ENCODE results near the gene PRRT3. TPM values are rescaled to one million over a fixed set of nuclear protein-coding genes. Genes with fewer than 3 reads are reported as not detected.
A peak's percentile ranks its signal among the peaks of the same experiment; 100 is the strongest.

Gene PRRT3
- total and polyA plus RNA-seq, 9 of the 15 experiments (the other 6 are each of a cell fraction or from before 2014, with no cell fraction given) = 0.06 to 1.9 (median 1.2) TPM

DNA sequence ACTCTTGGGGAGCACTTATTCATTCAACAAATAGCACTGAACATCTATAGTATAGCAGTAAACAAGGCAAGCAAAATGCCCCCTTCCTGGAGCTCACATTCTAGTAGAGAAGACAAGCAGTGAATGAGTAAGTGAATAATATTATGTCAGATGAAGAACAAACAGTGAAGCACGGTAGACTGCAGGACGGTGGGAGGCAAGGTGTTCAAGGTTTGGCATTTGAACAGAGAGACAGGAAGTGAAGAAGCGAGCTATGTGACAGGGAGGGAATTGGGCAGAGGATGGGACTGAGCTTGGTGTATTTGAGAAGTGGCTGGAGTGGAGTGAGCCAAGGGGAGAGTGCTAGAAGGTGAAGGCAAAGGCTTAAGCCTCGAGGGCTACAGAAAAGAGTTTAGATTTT, 17.2 kb downstream of the PRRT3 start:
- TF ChIP-seq STAG1 (CRISPR knock-in tag; IDR thresholded peaks at IDR 0.05; ENCODE audit: borderline replicate concordance) (no peak), ZNF184 (CRISPR knock-in tag; IDR thresholded peaks at IDR 0.05) (no peak), ARHGAP35 (IDR thresholded peaks at IDR 0.05; ENCODE audit: partially characterized antibody) (peak; percentile 13), SPI1 (IDR thresholded peaks at IDR 0.05; ENCODE audit: borderline replicate concordance, low read depth, low read length) (0 out of 2 replicates have a peak, but pooled peaks have one; percentile 4)
- TF ChIP-seq, protein P1, sequence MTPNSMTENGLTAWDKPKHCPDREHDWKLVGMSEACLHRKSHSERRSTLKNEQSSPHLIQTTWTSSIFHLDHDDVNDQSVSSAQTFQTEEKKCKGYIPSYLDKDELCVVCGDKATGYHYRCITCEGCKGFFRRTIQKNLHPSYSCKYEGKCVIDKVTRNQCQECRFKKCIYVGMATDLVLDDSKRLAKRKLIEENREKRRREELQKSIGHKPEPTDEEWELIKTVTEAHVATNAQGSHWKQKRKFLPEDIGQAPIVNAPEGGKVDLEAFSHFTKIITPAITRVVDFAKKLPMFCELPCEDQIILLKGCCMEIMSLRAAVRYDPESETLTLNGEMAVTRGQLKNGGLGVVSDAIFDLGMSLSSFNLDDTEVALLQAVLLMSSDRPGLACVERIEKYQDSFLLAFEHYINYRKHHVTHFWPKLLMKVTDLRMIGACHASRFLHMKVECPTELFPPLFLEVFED (CRISPR knock-in tag; conservative IDR thresholded peaks at IDR 0.05) = 0 out of 2 replicates have a peak, but pooled peaks have one; percentile 9
- TF ChIP-seq, protein P2, sequence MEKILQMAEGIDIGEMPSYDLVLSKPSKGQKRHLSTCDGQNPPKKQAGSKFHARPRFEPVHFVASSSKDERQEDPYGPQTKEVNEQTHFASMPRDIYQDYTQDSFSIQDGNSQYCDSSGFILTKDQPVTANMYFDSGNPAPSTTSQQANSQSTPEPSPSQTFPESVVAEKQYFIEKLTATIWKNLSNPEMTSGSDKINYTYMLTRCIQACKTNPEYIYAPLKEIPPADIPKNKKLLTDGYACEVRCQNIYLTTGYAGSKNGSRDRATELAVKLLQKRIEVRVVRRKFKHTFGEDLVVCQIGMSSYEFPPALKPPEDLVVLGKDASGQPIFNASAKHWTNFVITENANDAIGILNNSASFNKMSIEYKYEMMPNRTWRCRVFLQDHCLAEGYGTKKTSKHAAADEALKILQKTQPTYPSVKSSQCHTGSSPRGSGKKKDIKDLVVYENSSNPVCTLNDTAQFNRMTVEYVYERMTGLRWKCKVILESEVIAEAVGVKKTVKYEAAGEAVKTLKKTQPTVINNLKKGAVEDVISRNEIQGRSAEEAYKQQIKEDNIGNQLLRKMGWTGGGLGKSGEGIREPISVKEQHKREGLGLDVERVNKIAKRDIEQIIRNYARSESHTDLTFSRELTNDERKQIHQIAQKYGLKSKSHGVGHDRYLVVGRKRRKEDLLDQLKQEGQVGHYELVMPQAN (IDR thresholded peaks at IDR 0.05; ENCODE audit: borderline replicate concordance) = 0 out of 2 replicates have a peak, but pooled peaks have one; percentile 9
- H3K4me3 ChIP-seq = peak overlapping the region; percentile 57
- ChIA-PET POLR2A (interaction anchor here (0.7 to 3.4 kb wide), 10 partner anchors 9 to 807 kb away, joined by 3 to 15 read pairs (median 4); no protein-coding TSS in a partner anchor), CTCF (ENCODE audit: low intra/inter-chr PET ratio) (no interaction called here)
- H4K20me1 ChIP-seq (replicated peaks; ENCODE audit: control insufficient read depth, insufficient read depth, low read length) = no peaks in the 10 kb centered on the region
- peaks cover 20% of the 10 kb centered on the region for H3K79me2 ChIP-seq (ENCODE audit: control insufficient read depth, insufficient read depth, low read length)
- FAIRE-seq (no peak), ATAC-seq (no peak), DNase-seq (ENCODE audit: extremely low read depth in 1 of 4, low spot score in 3 of 4) (no peak)
- peaks cover 29% of the 10 kb centered on the region for H3K36me3 ChIP-seq (ENCODE audit: control insufficient read depth, insufficient read depth, low read length)
- intact Hi-C loops (cut with micrococcal nuclease) = loop anchor here (5.0 to 10.0 kb wide), 5 partner anchors 73 to 290 kb away; partner anchors contain the start of gene VHL
- H2AFZ ChIP-seq (ENCODE audit: low read depth, low read length) = no peak overlapping the region
- H3K27me3 ChIP-seq (ENCODE audit: control insufficient read depth in 2 of 2, insufficient read depth in 2 of 2, low read length in 2 of 2) = no peaks in the 10 kb centered on the region
- no peak overlapping the region for H3K27ac ChIP-seq (ENCODE audit: extremely low read depth, low read depth, low read length)
- no TSS peak for BruUV-seq (replicated peaks)
- H3K9me3 ChIP-seq (replicated peaks; ENCODE audit: control insufficient read depth, insufficient read depth, low read depth, low read length) = no peaks in the 10 kb centered on the region
- H3K4me2 ChIP-seq (ENCODE audit: insufficient read depth, low read length) = peak overlapping the region; percentile 81
- peaks cover 11 to 39% of the 10 kb centered on the region in 2 experiments; a peak in 4 of 5 replicates for H3K4me1 ChIP-seq (replicated peaks in 1 of 2; ENCODE audit: control insufficient read depth in 2 of 2, insufficient read depth in 2 of 2, low read length in 2 of 2)
- in situ Hi-C loops (cut with MboI) = no loop called here
- H3K9me1 ChIP-seq (ENCODE audit: control insufficient read depth, insufficient read depth, low read length) = no peaks in the 10 kb centered on the region
- WGBS (ENCODE audit: insufficient coverage, low coverage, missing lambda C conversion rate) = 31% methylated on average over 4 of the region's 4 CpGs
- H3K9ac ChIP-seq (ENCODE audit: insufficient read depth in 1 of 2, low read depth in 2 of 2, low read length in 2 of 2) = peak overlapping the region; percentile 76 to 99; a peak in 3 of 4 replicates

Measured in K562 (cell line).